ENCODE results near the gene FCHO2. TPM values are rescaled to one million over a fixed set of nuclear protein-coding genes. Genes with fewer than 3 reads are reported as not detected.

Gene FCHO2
- 10 to 100 TPM; 16.6 to 19.9 (median 18.0) TPM for total RNA-seq
- polyA plus RNA-seq, result 1 to 10 TPM; 4.0 to 6.1 (median 5.4) TPM
- long read RNA-seq, donor 1, partial matches to known transcripts, result 1 of 2 reads
- long read RNA-seq, donor 1, other reads (novel, unspliced or antisense), result 1 of 2 reads
- long read RNA-seq, donor 2, partial matches to known transcripts, result 6 of 7 reads
- long read RNA-seq, donor 2, other reads (novel, unspliced or antisense), result 1 of 7 reads

DNA sequence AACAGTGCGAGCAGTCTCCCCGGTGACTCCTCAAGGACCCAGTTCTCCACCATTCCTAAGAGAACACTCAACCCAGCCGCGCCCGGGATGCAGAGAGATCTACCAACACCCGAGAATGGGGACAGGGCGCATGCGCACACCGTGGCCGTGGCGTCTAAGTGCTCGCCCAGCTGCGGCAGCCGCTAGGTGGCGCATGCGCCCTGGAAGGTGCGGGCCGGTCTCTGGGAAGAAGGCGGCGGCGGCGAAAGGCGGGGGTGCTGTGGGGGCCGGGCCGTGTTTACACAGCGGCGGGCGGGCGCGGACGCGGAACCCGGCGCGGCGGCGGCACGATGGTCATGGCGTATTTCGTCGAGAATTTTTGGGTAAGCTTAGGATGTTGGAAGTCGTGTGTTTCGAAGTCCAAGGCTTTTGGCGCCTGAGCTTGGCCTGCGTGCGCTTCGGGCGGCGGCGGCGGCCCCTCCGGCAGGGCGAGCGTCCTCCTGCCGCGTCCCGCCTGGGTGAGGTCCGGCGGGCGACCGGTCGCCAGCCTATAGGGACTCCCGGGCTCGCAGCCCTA is at the start of gene FCHO2:
TSS of gene FCHO2 (plus strand) at position 274 of the 556 bp plus-strand sequence. CDS start at position 330, 56 bp downstream.
- DNase-seq (peak; percentile 99 to 100), ATAC-seq (peak; percentile 95 to 97 (median 96))
- peak within 1 kb of the TSS; percentile 86 for H3K4me3 ChIP-seq
- intact Hi-C loops (cut with DNase I), result no loop called here
- no peaks in the 10 kb centered on the region for H3K36me3 ChIP-seq (ENCODE audit: insufficient read depth in 1 of 2, low read depth in 1 of 2)
- H3K4me1 ChIP-seq, result peaks cover 29% of the 10 kb centered on the region
- H3K27ac ChIP-seq, result peak within 1 kb of the TSS; percentile 96
- TF ChIP-seq, protein P1, sequence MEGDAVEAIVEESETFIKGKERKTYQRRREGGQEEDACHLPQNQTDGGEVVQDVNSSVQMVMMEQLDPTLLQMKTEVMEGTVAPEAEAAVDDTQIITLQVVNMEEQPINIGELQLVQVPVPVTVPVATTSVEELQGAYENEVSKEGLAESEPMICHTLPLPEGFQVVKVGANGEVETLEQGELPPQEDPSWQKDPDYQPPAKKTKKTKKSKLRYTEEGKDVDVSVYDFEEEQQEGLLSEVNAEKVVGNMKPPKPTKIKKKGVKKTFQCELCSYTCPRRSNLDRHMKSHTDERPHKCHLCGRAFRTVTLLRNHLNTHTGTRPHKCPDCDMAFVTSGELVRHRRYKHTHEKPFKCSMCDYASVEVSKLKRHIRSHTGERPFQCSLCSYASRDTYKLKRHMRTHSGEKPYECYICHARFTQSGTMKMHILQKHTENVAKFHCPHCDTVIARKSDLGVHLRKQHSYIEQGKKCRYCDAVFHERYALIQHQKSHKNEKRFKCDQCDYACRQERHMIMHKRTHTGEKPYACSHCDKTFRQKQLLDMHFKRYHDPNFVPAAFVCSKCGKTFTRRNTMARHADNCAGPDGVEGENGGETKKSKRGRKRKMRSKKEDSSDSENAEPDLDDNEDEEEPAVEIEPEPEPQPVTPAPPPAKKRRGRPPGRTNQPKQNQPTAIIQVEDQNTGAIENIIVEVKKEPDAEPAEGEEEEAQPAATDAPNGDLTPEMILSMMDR (IDR thresholded peaks at IDR 0.05), result peak; percentile 76
- no peaks in the 10 kb centered on the region for H3K27me3 ChIP-seq (ENCODE audit: insufficient read depth in 3 of 3, low read length in 2 of 3)
- no peaks in the 10 kb centered on the region for H3K9me3 ChIP-seq
- 0 to 1% (median 0%) methylated on average over 41 to 64 of the region's 64 CpGs for WGBS, 3 donors

GRCh38 chr5:72906806-72907205 is 49.0 kb upstream of the FCHO2 start:
- H3K4me3 ChIP-seq, result no peak overlapping the region
- intact Hi-C loops (cut with DNase I), result loop anchor here in 1 of 2 donors (10.0 kb wide), 1 partner anchor 168 kb away; no protein-coding TSS in a partner anchor
- H3K27ac ChIP-seq, result no peak overlapping the region
- ATAC-seq, result no peak
- DNase-seq, result no peak
- TF ChIP-seq, protein P1 (IDR thresholded peaks at IDR 0.05), result no peak
- H3K9me3 ChIP-seq, result no peaks in the 10 kb centered on the region
- H3K4me1 ChIP-seq, result no peaks in the 10 kb centered on the region
- H3K27me3 ChIP-seq (ENCODE audit: insufficient read depth in 3 of 3, low read length in 2 of 3), result no peaks in the 10 kb centered on the region
- peaks cover 3 to 100% of the 10 kb centered on the region in 2 donors for H3K36me3 ChIP-seq (ENCODE audit: insufficient read depth in 1 of 2, low read depth in 1 of 2)

DNA sequence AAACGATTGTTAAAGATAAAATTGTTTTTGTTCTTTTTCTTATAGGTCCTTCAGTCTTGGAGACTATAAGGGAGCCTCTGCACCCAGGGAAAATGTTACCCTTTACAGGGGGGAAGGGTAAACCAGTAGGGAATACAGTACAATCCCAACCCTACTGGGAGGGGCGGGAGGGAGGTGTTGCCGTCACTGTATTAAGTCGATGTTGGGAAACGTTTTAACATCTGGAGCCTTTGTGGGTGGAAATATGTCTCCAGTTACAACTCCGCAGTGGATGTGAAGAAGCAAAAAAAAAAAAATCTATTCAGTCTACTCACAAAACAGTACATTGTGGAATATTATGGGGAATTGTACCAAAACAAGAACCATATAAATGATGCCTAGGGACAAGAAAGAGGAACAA is 47.2 kb upstream of the FCHO2 start:
- no peak for DNase-seq
- Histone ChIP-seq H3K27ac (no peak overlapping the region), H3K9me3 (no peaks in the 10 kb centered on the region), H3K36me3 (ENCODE audit: insufficient read depth in 1 of 2, low read depth in 1 of 2) (peaks cover 3 to 98% of the 10 kb centered on the region in 2 donors), H3K27me3 (ENCODE audit: insufficient read depth in 3 of 3, low read length in 2 of 3) (no peaks in the 10 kb centered on the region), H3K4me3 (no peak overlapping the region), H3K4me1 (no peaks in the 10 kb centered on the region)
- WGBS, 3 donors, result 58 to 61% (median 60%) methylated on average over 6 of the region's 6 CpGs
- intact Hi-C loops (cut with DNase I), result loop anchor here in 1 of 2 donors (10.0 kb wide), 1 partner anchor 166 kb away; no protein-coding TSS in a partner anchor
- TF ChIP-seq, protein P1 (IDR thresholded peaks at IDR 0.05), result no peak
- ATAC-seq, result peak in 1 of 4 donors; percentile 21

DNA sequence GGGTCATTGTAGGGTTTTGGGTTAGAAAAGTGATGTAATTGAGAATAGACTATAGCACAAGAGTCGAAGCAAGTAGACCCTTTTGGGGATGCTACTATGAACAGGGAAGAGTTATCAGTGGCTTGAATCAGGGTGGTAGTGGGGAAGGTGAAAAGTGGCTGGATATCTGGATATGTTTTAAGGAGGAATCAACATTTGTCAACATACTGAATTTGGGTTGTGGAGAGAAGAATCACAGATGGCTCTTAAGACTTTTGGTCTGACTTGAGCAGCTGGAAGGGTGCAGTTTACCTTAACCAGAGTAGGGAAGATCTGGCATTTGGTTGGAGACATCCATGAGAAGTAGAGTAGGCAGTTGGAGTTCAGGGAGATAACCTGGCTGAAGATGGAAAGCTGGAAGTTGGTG is 38.5 kb upstream of the FCHO2 start:
- Histone ChIP-seq H3K27me3 (ENCODE audit: insufficient read depth in 3 of 3, low read length in 2 of 3) (no peaks in the 10 kb centered on the region), H3K27ac (no peak overlapping the region), H3K9me3 (no peaks in the 10 kb centered on the region), H3K4me1 (no peaks in the 10 kb centered on the region), H3K36me3 (ENCODE audit: insufficient read depth in 1 of 2, low read depth in 1 of 2) (peaks cover 0 to 18% of the 10 kb centered on the region in 2 donors), H3K4me3 (no peak overlapping the region)
- TF ChIP-seq, protein P1 (IDR thresholded peaks at IDR 0.05), result no peak
- 88 to 96% (median 90%) methylated on average over 1 of the region's 1 CpG for WGBS, 3 donors
- ATAC-seq (peak in 1 of 4 donors; percentile 8), DNase-seq (no peak)
- intact Hi-C loops (cut with DNase I), result loop anchor here in 1 of 2 donors (10.0 kb wide), 1 partner anchor 117 kb away; no protein-coding TSS in a partner anchor

Data from psoas muscle (tissue), 8 donors.